ENCODE data around the gene GRAP2.
A peak's percentile ranks its signal among the peaks of the same experiment; 100 is the strongest.
"Not testable (repeated sequence)": the region's sequence is repeated elsewhere in the genome, so short reads cannot be mapped to it uniquely, and the experiment has no call there.

GRAP2 gene

DNA sequence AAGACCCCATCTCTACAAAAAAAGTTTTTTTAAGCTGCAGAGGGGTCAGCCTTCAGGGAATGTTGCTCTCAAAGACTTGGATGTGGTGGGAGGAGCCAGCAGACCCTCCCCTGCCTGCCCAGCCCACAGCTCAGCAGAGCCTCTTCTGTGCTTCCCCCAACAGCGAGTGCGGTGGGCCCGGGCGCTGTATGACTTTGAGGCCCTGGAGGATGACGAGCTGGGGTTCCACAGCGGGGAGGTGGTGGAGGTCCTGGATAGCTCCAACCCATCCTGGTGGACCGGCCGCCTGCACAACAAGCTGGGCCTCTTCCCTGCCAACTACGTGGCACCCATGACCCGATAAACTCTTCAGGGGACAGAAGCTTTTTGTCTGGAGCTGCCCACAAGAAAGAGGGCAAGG, 69.9 kb downstream of the GRAP2 start:
- no peak for DNase-seq

GRCh38 chr22:39972641-39973040, 71.8 kb downstream of the GRAP2 start:
- DNase-seq: no peak

GRCh38 chr22:39973656-39974055, 72.8 kb downstream of the GRAP2 start:
- DNase-seq: no peak

- no peak for DNase-seq
Observed at GRCh38 chr22:39974065-39974464, 73.2 kb downstream of the GRAP2 start.

GRCh38 chr22:39979048-39979447, 78.2 kb downstream of the GRAP2 start:
- no peak for DNase-seq

DNA sequence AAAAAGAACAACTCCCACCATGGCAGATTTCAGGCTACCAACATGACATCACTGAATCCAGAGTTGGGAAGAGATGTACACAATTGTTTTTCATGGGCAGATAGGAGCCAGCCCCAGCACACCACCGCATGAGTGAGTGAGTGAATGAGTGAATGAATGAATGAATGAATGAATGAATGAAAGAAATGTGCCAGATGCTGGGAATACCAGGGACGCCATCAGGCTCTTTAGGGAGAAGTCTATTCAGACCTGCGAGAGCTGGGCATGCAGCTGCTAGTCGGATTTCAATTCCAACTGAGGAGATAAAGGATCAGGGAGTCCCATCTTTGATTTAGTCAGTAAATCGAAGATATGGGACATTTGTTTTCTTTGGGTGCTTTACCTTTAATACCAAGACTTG, 78.6 kb downstream of the GRAP2 start:
- no peak for DNase-seq

GRCh38 chr22:39980596-39980995, 79.7 kb downstream of the GRAP2 start:
- DNase-seq: no peak

- DNase-seq: no peak
Observed at GRCh38 chr22:39983346-39983745, 82.5 kb downstream of the GRAP2 start.

DNA sequence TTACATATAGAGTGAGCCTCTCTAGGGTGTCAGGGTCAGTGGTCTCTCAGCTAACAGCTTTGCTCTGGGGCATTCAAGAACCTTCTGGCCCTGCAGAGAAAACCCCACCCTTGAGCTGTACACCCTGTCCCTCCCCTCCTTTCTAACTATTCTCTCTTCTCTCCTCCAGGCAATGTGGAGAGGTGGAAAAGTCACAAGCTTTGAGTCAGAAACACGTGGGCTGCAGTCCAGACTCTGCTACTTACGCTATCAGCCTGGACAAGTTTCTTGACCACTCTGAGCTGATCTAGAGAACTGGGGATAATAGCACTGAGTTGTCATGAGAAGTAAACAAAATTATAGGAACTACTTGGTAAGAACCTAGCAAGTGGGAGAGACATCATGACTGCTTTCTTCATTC, 83.1 kb downstream of the GRAP2 start:
- DNase-seq: no peak

DNA sequence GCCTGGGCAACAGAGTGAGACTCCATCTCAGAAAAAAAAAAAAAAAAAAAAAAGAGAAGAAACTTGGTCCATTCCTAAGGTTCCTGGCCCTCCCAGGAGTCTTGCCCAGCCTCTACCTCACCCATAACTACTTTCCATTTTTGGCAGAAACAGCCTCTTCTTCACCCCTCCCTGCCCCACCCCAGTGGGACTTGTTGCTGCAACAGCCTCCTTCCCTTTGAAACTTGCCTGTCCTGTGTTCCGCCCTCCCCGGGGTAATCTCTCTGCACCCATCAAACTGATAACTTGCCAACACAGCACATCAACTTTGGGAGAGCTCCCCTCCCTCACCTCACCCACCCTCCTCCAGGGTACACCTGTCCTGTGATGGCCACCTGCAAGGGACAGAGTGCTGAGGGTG, 83.9 kb downstream of the GRAP2 start:
- no peak for DNase-seq

DNA sequence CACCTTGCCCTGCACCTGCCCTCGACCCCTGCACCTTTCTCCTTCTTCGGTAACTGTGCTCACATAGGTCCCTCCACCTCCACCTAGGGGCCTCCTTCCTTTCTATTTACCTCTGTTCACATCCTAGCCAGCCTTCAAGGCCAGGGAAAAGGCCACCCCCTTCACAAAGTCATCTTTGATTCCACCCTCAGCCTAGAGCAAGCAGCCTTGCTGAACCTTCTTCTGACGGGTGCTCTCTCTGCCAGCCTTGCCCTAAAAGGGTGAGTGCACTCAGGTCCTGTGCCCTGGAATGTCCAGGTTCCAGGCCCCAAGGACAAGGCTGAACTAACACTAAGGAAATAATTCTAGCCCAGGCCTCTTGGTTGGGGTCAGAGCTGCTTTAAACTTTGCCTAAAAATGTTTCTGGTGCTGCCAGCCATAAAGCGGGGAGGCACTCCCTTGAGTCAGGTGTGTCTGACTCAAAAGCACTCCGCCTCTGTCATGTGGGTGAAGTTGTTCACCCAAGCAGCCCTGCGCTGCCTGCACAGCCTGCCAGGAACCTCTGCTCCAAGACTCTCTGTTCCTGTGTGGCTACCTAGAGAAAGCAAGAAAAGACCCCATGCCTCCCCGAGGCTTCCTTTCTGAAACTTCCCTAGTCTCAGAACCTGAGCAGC, 84.6 kb downstream of the GRAP2 start:
- no peak for DNase-seq

DNA sequence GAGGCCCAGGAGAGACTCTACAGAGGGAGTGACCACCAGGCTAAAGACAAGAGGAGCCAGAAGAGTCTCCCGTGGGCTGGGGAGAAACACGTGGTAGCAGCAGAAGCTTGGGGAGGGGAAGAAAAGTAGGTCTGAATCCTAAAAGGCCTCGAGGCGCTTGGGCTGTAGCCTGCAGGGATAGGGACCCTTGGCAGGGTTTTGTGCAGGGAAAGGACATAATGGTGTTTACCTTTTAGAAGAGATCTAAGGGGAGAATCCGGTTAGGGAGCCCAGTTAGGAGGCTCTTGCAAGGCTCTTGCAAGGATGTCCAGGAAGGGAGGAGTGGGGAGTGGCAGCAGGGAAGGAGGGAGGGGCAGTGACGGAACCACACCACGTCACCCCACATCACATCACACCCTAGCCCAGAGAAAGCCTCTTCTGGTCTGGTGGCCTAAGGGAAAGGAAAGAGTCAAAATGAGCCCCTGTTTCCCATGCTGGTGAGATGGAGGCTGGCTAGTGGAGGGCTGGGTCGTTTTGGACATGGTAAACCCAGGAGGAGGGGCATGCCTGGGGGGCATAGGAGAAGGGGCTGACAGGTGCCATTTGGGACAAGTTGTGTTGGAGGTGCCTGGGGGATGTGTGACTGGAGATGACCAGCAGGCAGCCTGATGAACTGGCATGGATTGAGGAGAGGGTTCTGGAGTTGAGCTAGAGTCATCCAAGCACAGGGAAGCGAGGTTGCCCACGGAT, 87.7 kb downstream of the GRAP2 start:
- no peak for DNase-seq

DNA sequence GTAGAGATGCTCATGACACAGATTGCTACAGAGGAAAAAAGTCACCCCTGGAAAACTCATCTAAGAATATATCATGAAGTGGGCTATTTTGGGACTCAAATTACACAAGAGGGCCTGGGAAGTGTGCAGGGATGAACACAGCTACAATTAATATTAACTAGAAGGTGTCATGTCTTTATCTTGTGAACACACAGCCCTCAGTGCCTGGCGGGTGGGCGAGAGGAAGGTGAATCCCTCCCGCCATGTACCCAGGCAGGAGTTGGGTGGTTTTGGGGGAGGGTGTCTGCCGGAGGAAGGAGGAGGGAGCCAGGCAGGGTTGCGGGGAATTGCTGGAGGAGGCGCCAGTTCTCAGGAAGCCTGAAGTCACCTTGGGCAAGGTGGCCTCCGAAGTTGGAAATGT, 88.7 kb downstream of the GRAP2 start:
- DNase-seq: no peak

- DNase-seq: no peak
Observed at GRCh38 chr22:39990686-39991085, 89.8 kb downstream of the GRAP2 start.

DNA sequence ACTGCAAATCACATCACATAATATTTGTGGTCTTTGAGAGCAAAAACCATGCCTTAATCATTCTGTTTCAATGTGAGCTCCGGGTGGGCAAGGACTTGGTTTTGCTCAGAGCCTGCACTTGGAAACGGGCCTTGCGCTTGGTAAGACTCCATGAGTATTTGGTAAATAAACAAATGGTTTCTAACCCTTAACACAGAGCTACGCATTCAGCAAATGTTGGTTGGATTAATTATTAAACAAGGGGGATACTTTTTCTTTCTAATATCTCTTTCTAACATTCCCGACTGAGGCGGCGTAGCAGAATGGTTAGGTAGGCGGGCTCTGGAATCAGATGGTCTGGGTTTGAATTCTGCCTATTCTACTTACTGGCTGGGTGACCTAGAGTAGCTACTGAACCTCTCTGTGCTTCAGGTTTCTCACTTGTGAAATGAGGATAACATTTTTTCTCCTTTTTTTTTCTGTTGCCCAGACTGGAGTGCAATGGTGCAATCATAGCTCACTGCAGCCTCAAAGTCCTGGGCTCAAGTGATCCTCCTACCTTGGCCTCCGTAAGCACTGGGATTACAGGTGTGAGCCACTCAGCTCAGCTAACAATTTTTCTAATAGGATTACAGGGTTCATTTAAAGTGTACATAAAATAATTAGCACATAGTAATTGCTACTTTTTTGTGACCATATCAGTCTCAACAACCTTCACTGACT, 90.4 kb downstream of the GRAP2 start:
- no peak for DNase-seq

GRCh38 chr22:39992088-39992826, 91.4 kb downstream of the GRAP2 start:
- no peak for DNase-seq

DNA sequence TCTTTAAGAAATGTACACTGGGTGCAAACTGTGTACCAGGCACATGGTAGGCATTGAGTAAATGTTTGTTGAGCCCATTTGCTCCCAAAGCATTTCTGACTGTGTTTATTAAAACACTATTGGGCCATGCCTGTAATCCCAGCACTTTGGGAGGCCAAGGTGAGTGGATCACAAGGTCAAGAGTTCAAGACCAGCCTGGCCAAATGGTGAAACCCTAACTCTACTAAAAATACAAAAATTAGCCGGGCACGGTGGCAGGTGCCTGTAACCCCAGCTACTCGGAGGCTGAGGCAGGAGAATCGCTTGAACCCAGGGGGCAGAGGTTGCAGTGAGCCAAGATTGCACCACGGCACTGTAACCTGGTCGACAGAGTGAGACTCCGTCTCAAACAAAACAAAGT, 92.0 kb downstream of the GRAP2 start:
- not testable (repeated sequence) for DNase-seq

DNA sequence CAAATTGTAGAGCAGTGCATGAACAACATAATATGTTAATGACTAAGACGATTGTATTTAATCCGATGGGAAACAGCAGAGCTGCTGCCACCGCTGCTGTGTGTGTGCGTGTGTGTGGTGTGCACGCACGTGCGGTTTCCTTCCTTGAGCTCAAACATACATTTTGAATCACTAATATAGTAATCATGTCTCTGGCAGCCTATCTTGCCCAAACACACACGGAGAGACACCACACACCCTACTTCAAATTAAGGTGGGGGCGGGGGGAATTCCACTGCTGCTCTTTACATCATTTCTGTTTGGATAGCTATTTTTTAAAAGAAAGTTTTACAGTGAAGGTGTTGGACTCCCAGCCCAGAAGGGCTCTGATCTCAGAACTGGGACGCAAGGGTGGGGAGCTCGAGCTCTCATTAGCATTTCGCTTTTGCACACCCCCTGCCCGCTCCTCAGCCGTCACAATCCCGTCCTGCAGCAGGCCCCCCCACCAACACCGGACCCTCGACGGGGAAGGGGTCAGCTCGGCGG, 93.2 kb downstream of the GRAP2 start:
- DNase-seq: no peak

DNA sequence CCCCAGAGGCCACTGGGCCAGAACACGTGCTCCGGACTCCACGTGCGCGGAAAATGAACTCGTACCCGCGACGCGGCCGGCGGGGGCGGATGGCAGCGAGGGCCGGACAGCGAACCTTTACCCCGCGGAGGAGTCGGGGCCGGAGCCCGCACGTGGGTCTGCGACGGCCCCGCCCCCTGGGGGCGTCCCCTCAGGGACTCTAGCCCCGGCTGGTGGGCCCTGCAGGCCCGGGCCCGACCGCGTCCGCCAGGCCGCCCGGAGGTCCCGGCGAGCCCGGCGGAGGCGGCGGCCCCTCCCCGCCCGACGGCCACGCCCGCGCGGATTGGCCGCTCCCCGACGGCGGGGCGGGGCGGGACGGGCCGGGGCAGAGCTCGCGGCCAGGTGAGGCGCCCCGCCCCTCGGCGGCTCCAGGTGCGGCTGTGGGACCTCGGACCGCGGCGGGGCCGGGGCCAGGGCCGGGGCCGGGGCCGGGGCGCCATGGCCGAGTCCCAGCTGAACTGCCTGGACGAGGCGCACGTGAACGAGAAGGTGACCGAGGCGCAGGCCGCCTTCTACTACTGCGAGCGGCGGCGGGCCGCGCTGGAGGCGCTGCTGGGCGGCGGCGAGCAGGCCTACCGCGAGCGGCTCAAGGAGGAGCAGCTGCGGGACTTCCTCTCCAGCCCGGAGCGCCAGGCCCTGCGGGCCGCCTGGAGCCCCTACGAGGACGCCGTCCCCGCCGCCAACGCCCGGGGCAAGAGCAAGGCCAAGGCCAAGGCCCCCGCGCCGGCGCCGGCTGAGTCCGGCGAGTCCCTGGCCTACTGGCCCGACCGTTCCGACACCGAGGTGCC, 93.9 kb downstream of the GRAP2 start, which contains the start of gene FAM83F:
Gene FAM83F, plus strand, starts transcription at position 389 of the 827 bp plus-strand sequence. Its CDS starts 89 bp downstream, at position 478.
- DNase-seq: peak; percentile 15

DNA sequence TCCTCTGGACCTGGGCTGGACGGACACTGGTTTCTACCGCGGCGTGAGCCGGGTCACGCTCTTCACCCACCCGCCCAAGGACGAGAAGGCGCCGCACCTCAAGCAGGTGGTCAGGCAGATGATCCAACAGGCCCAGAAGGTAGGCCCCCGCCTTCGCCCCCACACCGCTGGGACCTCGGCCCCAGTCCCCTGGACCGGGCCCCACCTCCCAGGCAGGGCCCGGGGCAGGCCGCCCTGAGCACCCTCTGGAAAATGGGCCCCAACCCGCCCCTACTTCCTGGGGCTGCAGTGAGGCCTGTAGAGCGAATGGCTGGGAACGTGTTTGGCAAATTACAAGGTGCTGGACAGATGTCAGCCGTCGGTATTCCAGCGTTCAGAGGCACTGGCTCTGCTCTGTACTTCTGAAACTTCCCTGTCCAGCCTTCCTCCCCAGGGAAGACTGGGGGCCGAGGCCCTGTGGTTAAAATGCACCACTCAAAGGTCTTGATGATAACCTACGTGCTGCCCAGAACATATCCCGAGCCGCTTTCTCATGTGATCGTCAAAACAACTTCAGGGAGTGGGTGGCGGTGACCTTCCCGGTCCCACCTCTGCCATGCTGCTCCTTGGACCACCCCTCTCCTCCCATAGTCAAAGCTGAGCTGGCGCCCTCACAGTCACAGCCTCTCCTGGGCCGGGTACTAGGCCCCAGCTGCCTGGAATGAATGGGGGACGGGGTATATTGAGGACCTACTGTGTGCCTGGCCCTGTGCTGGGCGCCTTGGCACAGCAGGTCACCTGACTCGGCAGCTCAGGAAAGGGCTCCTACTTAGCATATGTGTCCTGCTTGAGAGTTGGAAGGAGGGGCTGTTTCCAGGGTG, 94.7 kb downstream of the GRAP2 start:
- DNase-seq: no peak

- no peak for DNase-seq
Observed at GRCh38 chr22:39996732-39997131, 95.8 kb downstream of the GRAP2 start.
